Activated T-cell treated with anti-CD3 and anti-CD28 coated beads, Interleukin-2, amount 50 U/mL, for 4 hours (primary cell): ENCODE results near the gene MC1R. TPM values are rescaled to one million over a fixed set of nuclear protein-coding genes. Genes with fewer than 3 reads are reported as not detected.
"Not testable (repeated sequence)": the region's sequence is repeated elsewhere in the genome, so short reads cannot be mapped to it uniquely, and the experiment has no call there.

Experiments
- ATAC-seq, 2 donors: fragments of 200-7000 bp; cut with Tn5 transposase; one replicate each; pipeline ENCODE4 v1.10.0; 2021
- DNase-seq: peaks from one replicate; pipeline ENCODE4 v3.0.0-alpha.2; 2020
- H3K27me3 Mint-ChIP-seq: one replicate; pipeline ENCODE4 v1.8.0; 2021; ENCODE audit warnings: low read depth, mixed read lengths
- H3K36me3 Mint-ChIP-seq: one replicate; pipeline ENCODE4 v1.8.0; 2022; ENCODE audit warnings: mixed read lengths; ENCODE audit not compliant: insufficient read depth
- H3K4me1 Mint-ChIP-seq: one replicate; pipeline ENCODE4 v1.8.0; 2021; ENCODE audit warnings: low read depth, mixed read lengths
- H3K4me3 Mint-ChIP-seq: one replicate; pipeline ENCODE4 v1.8.0; 2021; ENCODE audit warnings: mild to moderate bottlenecking, moderate library complexity, mixed read lengths
- H3K9me3 Mint-ChIP-seq: one replicate; pipeline ENCODE4 v1.8.0; 2021; ENCODE audit warnings: mixed read lengths
- total RNA-seq, 3 donors: library from RNA; stranded (reverse); gene quantifications; one replicate each; pipeline ENCODE4 v1.2.1, GENCODE V29; 2021

Gene MC1R
- total RNA-seq, 3 donors from 2014 or later, result 2.5 to 3.0 (median 2.6) TPM

DNA sequence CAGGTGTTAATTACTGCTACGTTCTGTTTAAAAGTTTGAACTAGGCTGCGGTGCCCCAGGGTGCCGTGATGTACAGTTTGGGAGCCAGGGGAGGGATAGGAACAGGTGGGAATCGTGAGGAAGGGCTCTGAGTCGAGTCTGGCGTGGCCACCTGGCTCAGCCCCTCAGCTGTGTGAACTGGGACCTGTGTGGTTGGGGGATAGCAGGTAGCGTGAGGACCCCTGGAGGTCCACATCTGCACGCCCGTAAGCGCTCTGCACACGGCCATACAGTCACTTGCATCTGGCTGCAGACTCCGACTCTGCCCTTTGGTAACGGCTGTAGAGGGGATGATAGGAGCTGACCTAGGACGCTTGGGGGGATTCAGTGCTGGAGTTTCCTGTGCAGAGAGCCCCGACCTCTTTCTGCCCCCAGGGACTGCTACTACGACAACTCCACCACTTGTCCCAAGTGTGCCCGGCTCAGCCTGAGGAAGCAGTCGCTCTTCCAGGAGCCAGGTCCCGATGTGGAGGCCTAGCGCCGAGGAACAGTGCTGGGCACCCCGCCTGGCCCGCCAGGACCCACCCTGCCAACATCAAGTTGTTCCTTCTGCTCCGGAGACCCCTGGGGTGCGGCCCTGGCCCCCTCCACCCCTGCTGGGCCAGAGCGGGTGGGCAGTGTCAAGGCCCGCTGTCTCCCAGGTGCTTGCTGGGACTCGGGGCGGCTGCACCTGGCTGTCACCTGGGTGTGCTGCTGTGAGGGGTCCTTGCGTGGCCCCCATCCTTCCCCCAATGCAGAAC lies 47.0 kb downstream of the MC1R start:
- DNase-seq, result no peak
- Mint-ChIP-seq H3K9me3 (no peaks in the 10 kb centered on the region), H3K4me3 (no peak overlapping the region), H3K36me3 (peaks cover 5% of the 10 kb centered on the region), H3K4me1 (no peaks in the 10 kb centered on the region), H3K27me3 (no peaks in the 10 kb centered on the region)
- no peak for ATAC-seq

DNA sequence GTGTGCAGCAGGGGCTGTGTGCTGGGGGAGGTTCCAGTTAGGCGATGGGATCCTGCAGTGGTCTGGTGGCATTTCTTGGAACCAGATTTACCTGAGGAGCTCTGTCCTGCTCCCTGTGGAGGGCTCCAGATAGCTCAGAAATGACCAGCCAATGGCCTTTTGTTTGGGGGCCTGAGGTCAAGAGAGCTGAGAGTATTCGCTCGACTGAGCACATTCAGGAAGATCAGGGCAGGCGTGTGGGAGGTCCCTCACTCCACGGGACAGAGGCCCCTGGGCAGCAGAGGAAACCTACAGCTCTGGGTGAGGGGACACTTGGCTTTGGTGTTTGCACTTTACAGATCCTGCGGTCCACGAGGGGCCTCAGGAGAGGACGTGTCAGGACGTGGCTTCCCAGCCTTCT lies 48.1 kb downstream of the MC1R start:
- DNase-seq (no peak), ATAC-seq (no peak)
- H3K36me3 Mint-ChIP-seq, result peaks cover 5% of the 10 kb centered on the region
- H3K9me3 Mint-ChIP-seq, result no peaks in the 10 kb centered on the region
- peaks cover 8% of the 10 kb centered on the region for H3K4me1 Mint-ChIP-seq
- H3K27me3 Mint-ChIP-seq, result no peaks in the 10 kb centered on the region
- no peak overlapping the region for H3K4me3 Mint-ChIP-seq

DNA sequence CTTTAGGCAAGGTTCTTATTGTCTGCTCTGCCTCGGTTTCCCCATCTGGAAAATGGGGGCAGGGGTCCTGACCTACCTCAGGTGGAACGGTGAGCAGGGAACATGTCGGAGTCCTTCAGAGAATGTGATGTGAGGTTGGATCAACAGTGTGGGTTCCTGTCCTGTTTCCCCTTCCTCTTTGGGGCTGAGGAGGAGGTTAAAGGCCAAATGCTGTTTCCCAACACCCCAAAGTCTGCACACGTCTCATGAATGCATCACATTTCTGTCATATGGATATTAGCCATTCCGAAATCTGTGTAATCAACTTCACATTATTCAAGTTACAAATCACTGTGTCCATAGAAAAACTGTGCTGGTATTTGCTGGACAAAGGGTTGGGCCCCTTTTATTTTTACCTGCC lies 48.8 kb downstream of the MC1R start:
- H3K9me3 Mint-ChIP-seq, H3K36me3 Mint-ChIP-seq, H3K27me3 Mint-ChIP-seq, DNase-seq, ATAC-seq, H3K4me3 Mint-ChIP-seq: not testable (repeated sequence)
- peaks cover 11% of the 10 kb centered on the region for H3K4me1 Mint-ChIP-seq

DNA sequence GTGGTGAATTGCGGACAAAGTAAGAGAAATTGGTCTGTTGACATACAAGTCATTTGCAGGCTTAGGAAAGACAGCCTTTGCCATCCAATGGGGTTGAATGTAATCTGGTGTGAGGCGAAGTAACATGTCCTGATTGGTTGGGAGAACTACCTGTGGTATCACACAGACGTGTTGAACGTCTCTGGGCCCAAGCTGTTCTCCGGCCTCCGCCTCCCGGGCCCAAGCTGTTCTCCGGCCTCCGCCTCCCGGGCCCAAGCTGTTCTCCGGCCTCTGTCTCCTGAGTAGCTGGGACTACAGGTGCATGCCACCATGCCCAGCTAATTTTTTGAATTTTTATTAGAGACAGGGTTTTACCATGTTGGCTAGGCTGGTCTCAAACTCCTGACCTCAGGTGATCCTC lies 49.4 kb downstream of the MC1R start:
- not testable (repeated sequence) for DNase-seq, H3K27me3 Mint-ChIP-seq, H3K36me3 Mint-ChIP-seq, ATAC-seq, H3K4me3 Mint-ChIP-seq, H3K9me3 Mint-ChIP-seq
- H3K4me1 Mint-ChIP-seq, result peaks cover 11% of the 10 kb centered on the region

DNA sequence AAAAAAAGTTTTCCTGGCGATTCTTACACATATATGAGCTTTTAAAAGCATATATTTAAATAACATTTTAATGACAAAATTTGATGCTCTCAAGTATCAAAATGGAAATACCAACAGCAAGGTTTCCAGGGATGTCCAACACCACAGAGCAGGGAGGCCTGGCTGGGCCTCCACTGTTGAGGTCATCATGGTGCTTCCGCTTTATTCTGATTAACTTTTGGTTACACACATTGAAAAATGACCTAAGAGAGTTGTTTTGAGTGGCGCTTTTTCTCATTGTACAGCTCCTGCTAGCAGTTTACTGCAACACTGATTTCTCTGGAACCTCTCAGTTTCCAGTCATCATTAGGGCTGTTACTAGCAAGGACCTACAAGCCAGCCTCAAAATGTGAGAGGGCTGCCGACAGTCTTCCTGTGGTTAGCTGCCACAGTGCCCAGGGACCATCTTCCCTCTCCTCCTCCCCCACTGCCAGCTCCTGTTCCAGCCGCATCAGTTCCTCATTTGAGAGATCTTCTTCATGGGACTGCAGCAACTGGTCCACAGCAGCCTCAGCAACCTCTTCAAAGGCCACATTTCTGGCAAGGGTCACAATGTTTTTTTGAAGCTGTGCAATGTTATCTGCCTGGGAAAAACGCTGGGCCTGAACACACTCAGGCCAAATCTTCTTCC lies 51.2 kb downstream of the MC1R start:
- no peak for DNase-seq
- no peak for ATAC-seq
- no peaks in the 10 kb centered on the region for H3K9me3 Mint-ChIP-seq
- peaks cover 22% of the 10 kb centered on the region for H3K4me1 Mint-ChIP-seq
- H3K4me3 Mint-ChIP-seq, result no peak overlapping the region
- peaks cover 9% of the 10 kb centered on the region for H3K36me3 Mint-ChIP-seq
- H3K27me3 Mint-ChIP-seq, result no peaks in the 10 kb centered on the region

Other genes with a start within 250 kb of the MC1R start
- 10 to 100 TPM; 76.3 to 82.5 (median 81.9) TPM for gene CDK10, start 232.2 kb upstream of the MC1R start, total RNA-seq
- 10 to 100 TPM; 13.6 to 16.4 (median 14.3) TPM for gene SPATA2L, start 217.2 kb upstream of the MC1R start, total RNA-seq
- 1 to 10 TPM; 2.2 to 4.8 (median 2.9) TPM for gene VPS9D1, start 198.0 kb upstream of the MC1R start, total RNA-seq
- gene ZNF276, start 197.3 kb upstream of the MC1R start, total RNA-seq, result 10 to 100 TPM; 33.1 to 40.7 (median 35.5) TPM
- gene FANCA, start 102.2 kb upstream of the MC1R start, total RNA-seq, result 100 to 1,000 TPM in 1 of 3 donors, 10 to 100 TPM in 2; 76.3 to 100 (median 89.4) TPM
- gene SPIRE2, start 90.4 kb upstream of the MC1R start, total RNA-seq, result under 1 TPM; 0.21 to 0.49 (median 0.23) TPM
- gene TCF25, start 45.3 kb upstream of the MC1R start, total RNA-seq, result 100 to 1,000 TPM; 144 to 182 (median 164) TPM
- under 1 TPM; 0.65 to 0.68 (median 0.66) TPM for gene TUBB3, start 4.5 kb downstream of the MC1R start, total RNA-seq
- 10 to 100 TPM; 50.1 to 53.5 (median 50.3) TPM for gene DEF8, start 29.9 kb downstream of the MC1R start, total RNA-seq
- gene DBNDD1, start 100.6 kb downstream of the MC1R start, total RNA-seq, result 1 to 10 TPM in 1 of 3 donors, under 1 TPM in 2; 0.47 to 1.2 (median 0.92) TPM
- gene PRDM7, start 158.5 kb downstream of the MC1R start, total RNA-seq, result not detected